GM20000 (cell line): ENCODE results near the gene AUNIP.

Experiments used
- DNase-seq: peaks from one replicate; pipeline ENCODE4 v3.0.0; 2012; ENCODE audit warnings: low spot score
- TF ChIP-seq, protein P1 (sequence below): IDR thresholded peaks from 2 replicates; pipeline ENCODE4 v1.5.1; 2012; ENCODE audit warnings: mild to moderate bottlenecking, control low read depth; ENCODE audit errors: extremely low read depth, missing control alignments

The AUNIP gene

GRCh38 chr1:25813071-25813733, 46.1 kb downstream of the AUNIP start:
- TF ChIP-seq, protein P1, sequence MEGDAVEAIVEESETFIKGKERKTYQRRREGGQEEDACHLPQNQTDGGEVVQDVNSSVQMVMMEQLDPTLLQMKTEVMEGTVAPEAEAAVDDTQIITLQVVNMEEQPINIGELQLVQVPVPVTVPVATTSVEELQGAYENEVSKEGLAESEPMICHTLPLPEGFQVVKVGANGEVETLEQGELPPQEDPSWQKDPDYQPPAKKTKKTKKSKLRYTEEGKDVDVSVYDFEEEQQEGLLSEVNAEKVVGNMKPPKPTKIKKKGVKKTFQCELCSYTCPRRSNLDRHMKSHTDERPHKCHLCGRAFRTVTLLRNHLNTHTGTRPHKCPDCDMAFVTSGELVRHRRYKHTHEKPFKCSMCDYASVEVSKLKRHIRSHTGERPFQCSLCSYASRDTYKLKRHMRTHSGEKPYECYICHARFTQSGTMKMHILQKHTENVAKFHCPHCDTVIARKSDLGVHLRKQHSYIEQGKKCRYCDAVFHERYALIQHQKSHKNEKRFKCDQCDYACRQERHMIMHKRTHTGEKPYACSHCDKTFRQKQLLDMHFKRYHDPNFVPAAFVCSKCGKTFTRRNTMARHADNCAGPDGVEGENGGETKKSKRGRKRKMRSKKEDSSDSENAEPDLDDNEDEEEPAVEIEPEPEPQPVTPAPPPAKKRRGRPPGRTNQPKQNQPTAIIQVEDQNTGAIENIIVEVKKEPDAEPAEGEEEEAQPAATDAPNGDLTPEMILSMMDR: no peak
- no peak for DNase-seq

GRCh38 chr1:25811384-25812082, 47.7 kb downstream of the AUNIP start:
- TF ChIP-seq, protein P1: no peak
- DNase-seq: no peak

DNA sequence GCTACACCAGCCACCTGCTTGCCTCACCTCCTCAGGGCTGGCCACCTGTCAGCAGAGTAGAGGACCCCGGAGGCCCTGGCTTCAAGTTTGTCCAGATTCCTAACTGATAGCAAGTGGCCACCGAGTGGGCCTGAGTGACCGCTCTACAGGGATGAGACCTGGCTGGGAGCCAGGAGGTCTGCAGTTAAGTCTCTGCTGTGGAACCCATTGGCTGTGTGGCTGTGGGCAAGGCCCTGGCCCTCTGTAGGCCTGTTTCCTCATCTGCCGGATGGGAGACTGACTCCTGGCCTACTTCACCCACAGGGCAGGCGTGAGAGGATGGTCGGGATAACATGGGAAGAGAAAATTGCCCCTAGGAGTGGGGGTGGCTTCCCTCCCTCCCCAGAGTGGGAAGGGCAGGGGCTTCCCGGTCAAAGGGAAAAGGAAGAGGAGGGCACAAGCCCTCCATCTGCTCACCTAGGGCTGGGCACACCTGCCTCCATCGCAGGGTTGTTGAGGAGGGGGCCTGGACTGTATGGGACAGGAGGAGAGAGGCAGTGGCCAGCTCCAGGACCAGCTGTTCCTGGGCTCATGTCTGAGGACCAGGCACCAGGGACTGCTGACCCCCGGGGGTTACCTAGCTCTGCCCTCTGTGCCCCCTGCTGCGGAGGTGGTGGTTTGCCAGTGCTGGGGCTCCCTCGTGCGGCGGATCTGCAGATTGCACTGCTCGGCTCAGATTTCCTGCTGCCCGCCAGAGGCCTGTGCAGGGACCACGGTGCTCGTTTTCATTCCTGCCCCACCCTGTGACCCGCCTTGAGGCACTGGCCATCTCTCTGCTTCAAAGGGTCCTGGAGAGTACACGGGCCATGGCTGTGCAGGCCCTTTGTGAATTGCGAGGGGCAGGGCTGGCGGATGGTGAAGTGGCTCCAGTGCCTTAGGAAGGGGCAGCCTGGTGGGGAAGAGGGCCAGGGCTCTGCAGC, 48.6 kb downstream of the AUNIP start:
- DNase-seq: peak; percentile 84
- TF ChIP-seq, protein P1: peak; percentile 83

GRCh38 chr1:25809929-25810328, 49.3 kb downstream of the AUNIP start:
- TF ChIP-seq, protein P1: peak; percentile 6
- no peak for DNase-seq

- TF ChIP-seq, protein P1: no peak
Observed at GRCh38 chr1:25809283-25809926, 49.9 kb downstream of the AUNIP start.

GRCh38 chr1:25808481-25809244, 50.6 kb downstream of the AUNIP start:
- TF ChIP-seq, protein P1: no peak
- DNase-seq: no peak

More at GRCh38 chr1:25809283-25809926, 49.9 kb downstream of the AUNIP start:
- no peak for DNase-seq
